Lower lobe of right lung (tissue), 2 donors: ENCODE measurements around the gene ACTN2. TPM values are rescaled to one million over a fixed set of nuclear protein-coding genes. Genes with fewer than 3 reads are reported as not detected.

Experiments used
- ATAC-seq, 2 donors: fragments of 200-7000 bp; cut with Tn5 transposase; one replicate each; pipeline ENCODE4 v1.9.1; 2020 to 2022; ENCODE audit warnings: mild to moderate bottlenecking in 2 of 2, moderate library complexity in 2 of 2
- DNase-seq: peaks from one replicate; pipeline ENCODE4 v3.0.0-alpha.2; 2020
- H3K27ac ChIP-seq: fragments of 200-600 bp; one replicate; pipeline ENCODE4 v1.8.0; 2022
- H3K27me3 ChIP-seq: fragments of 200-600 bp; one replicate; pipeline ENCODE4 v1.8.0; 2022; ENCODE audit warnings: low read depth
- H3K36me3 ChIP-seq: fragments of 200-600 bp; one replicate; pipeline ENCODE4 v1.8.0; 2022; ENCODE audit warnings: mild to moderate bottlenecking
- H3K4me1 ChIP-seq: fragments of 200-600 bp; one replicate; pipeline ENCODE4 v1.8.0; 2022
- H3K4me3 ChIP-seq: fragments of 200-600 bp; one replicate; pipeline ENCODE4 v1.8.0; 2022; ENCODE audit warnings: mild to moderate bottlenecking
- H3K9me3 ChIP-seq: fragments of 200-600 bp; one replicate; pipeline ENCODE4 v1.8.0; 2022
- intact Hi-C: fragments of 100-400 bp; cut with DNase I; formaldehyde crosslinking; loops from one replicate; pipeline ENCODE4 v1.11.0; 2022
- total RNA-seq: library from RNA; stranded (reverse); fragmentation: NEBNext Ultra II Directional; extraction: Animal tissue kit (Norgen Biotek cat#: 25700); gene quantifications from one replicate; pipeline ENCODE4 v1.2.1, GENCODE V29; 2021
- TF ChIP-seq, protein P1 (sequence below): fragments of 200-600 bp; IDR thresholded peaks from one replicate; pipeline ENCODE4 v1.8.0; 2022; ENCODE audit warnings: antibody characterized with exemption, mild to moderate bottlenecking
- donor health status: DM: no; HTN: yes; CAD: no; lungs with severe emphysema.

ACTN2 gene
- total RNA-seq, 1 donor from 2014 or later, result 1.9 TPM

GRCh38 chr1:236754525-236755210, 68.4 kb downstream of the ACTN2 start:
- Histone ChIP-seq H3K27ac (no peak overlapping the region), H3K4me1 (no peaks in the 10 kb centered on the region), H3K4me3 (no peak overlapping the region), H3K9me3 (no peaks in the 10 kb centered on the region), H3K27me3 (no peaks in the 10 kb centered on the region), H3K36me3 (no peaks in the 10 kb centered on the region)
- TF ChIP-seq, protein P1, sequence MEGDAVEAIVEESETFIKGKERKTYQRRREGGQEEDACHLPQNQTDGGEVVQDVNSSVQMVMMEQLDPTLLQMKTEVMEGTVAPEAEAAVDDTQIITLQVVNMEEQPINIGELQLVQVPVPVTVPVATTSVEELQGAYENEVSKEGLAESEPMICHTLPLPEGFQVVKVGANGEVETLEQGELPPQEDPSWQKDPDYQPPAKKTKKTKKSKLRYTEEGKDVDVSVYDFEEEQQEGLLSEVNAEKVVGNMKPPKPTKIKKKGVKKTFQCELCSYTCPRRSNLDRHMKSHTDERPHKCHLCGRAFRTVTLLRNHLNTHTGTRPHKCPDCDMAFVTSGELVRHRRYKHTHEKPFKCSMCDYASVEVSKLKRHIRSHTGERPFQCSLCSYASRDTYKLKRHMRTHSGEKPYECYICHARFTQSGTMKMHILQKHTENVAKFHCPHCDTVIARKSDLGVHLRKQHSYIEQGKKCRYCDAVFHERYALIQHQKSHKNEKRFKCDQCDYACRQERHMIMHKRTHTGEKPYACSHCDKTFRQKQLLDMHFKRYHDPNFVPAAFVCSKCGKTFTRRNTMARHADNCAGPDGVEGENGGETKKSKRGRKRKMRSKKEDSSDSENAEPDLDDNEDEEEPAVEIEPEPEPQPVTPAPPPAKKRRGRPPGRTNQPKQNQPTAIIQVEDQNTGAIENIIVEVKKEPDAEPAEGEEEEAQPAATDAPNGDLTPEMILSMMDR, result no peak
- DNase-seq (no peak), ATAC-seq (no peak)
- intact Hi-C loops, result no loop called here

- H3K27ac ChIP-seq, result no peak overlapping the region
- no peak overlapping the region for H3K4me3 ChIP-seq
- H3K4me1 ChIP-seq, result no peaks in the 10 kb centered on the region
- intact Hi-C loops, result no loop called here
- ATAC-seq (no peak), DNase-seq (no peak)
- no peaks in the 10 kb centered on the region for H3K27me3 ChIP-seq
- no peaks in the 10 kb centered on the region for H3K36me3 ChIP-seq
- H3K9me3 ChIP-seq, result no peaks in the 10 kb centered on the region
- TF ChIP-seq, protein P1, result no peak
These were observed 71.3 kb downstream of the ACTN2 start for GRCh38 chr1:236757640-236758039.

GRCh38 chr1:236759252-236759859, 73.1 kb downstream of the ACTN2 start:
- TF ChIP-seq, protein P1, result peak; percentile 56
- H3K9me3 ChIP-seq, result no peaks in the 10 kb centered on the region

GRCh38 chr1:236760480-236760879, 74.2 kb downstream of the ACTN2 start:
- Histone ChIP-seq H3K27me3 (no peaks in the 10 kb centered on the region), H3K9me3 (no peaks in the 10 kb centered on the region), H3K4me1 (no peaks in the 10 kb centered on the region), H3K36me3 (no peaks in the 10 kb centered on the region), H3K27ac (no peak overlapping the region), H3K4me3 (no peak overlapping the region)
- ATAC-seq (no peak), DNase-seq (no peak)
- intact Hi-C loops, result no loop called here
- TF ChIP-seq, protein P1, result no peak

More at GRCh38 chr1:236759252-236759859, 73.1 kb downstream of the ACTN2 start:
- H3K4me3 ChIP-seq, result no peak overlapping the region
- H3K27ac ChIP-seq, result no peak overlapping the region
- DNase-seq, result no peak
- ATAC-seq, result peak in 1 of 2 donors; percentile 35
- H3K36me3 ChIP-seq, result no peaks in the 10 kb centered on the region
- H3K27me3 ChIP-seq, result no peaks in the 10 kb centered on the region
- intact Hi-C loops, result no loop called here
- H3K4me1 ChIP-seq, result no peaks in the 10 kb centered on the region

DNA sequence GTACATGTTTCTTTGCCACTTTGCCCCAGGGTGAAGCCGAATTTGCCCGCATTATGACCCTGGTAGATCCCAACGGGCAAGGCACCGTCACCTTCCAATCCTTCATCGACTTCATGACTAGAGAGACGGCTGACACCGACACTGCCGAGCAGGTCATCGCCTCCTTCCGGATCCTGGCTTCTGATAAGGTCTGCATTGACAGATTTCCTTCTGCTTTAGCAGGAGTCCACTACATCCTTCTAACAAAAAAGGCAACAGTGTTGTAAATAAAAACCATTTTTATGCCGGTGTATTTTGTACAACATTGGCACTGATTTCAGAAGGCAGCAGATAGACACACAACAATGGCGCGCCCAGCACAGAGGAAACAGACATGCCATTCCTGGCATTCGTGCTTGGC, 74.7 kb downstream of the ACTN2 start:
- no peak for DNase-seq
- TF ChIP-seq, protein P1, result no peak
- H3K9me3 ChIP-seq, result no peaks in the 10 kb centered on the region
- no peaks in the 10 kb centered on the region for H3K27me3 ChIP-seq
- no peaks in the 10 kb centered on the region for H3K4me1 ChIP-seq
- no peak overlapping the region for H3K27ac ChIP-seq
- no peaks in the 10 kb centered on the region for H3K36me3 ChIP-seq
- no peak for ATAC-seq
- no peak overlapping the region for H3K4me3 ChIP-seq
- intact Hi-C loops, result no loop called here
